HG03342 (cell line): ENCODE results near the gene BCAP31.
"Not testable (repeated sequence)": the region's sequence is repeated elsewhere in the genome, so short reads cannot be mapped to it uniquely, and the experiment has no call there.

ENCODE experiments used
- ATAC-seq: cut with Tn5 transposase; IDR thresholded peaks from one replicate; pipeline ENCODE4 v1.9.1; 2021; ENCODE audit warnings: mild to moderate bottlenecking, moderate library complexity; ENCODE audit not compliant: unreplicated experiment

The BCAP31 gene

DNA sequence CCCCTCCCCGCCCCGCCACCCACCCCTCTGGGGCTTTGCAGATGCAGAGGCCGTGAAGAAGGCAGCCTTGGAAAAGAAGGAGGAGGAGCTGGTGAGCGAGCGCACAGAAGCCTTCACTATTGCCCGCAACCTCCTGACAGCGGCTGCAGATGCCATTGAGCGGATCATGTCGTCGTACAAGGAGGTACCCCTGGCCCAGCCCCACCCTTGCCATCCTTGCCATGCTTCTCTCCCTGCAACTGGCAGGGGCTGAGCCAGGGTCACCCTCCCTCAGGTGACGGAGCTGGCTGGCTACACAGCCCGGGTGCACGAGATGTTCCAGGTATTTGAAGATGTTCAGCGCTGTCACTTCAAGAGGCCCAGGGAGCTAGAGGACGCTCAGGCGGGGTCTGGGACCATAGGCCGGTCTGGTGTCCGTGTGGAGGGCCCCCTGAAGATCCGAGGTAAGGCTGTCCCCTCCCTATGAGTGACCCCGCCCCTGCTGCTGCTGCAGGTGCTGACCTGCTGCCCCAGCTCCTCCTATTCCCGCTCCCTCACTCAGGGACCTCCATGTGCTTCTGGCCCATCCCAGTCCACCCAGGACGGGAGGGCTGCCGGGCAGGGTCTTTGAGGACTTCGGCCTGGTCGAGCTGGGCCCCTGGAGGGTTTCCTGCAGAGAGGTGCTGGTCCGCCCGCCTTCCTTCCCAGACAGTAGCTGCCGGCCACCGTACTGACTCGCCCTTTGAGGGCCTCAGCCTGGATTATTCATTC lies 12.1 kb upstream of the BCAP31 start:
- no peak for ATAC-seq

DNA sequence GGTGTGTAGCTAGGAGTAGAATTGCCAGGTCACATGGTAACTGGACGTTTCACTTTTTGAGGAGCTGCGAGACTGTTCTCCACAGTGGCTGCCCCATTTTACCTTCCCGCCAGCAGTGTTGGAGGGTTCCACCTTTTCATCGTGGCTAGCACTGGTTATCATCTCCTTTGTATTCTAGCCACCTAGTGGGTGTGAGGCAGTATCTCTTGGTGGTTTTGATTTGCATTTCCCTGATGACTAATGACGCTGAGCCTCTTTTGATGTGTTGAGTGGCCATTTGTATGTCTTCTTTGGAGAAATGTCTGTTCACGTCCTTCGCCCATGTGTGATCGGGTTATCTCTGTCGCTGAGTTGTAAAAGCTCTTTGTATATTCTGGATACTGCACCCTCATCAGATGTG lies 11.1 kb upstream of the BCAP31 start:
- no peak for ATAC-seq

- no peak for ATAC-seq
Measured at GRCh38 chrX:153734871-153735270, 10.7 kb upstream of the BCAP31 start.

GRCh38 chrX:153733651-153734240 lies 9.6 kb upstream of the BCAP31 start:
- ATAC-seq = no peak

DNA sequence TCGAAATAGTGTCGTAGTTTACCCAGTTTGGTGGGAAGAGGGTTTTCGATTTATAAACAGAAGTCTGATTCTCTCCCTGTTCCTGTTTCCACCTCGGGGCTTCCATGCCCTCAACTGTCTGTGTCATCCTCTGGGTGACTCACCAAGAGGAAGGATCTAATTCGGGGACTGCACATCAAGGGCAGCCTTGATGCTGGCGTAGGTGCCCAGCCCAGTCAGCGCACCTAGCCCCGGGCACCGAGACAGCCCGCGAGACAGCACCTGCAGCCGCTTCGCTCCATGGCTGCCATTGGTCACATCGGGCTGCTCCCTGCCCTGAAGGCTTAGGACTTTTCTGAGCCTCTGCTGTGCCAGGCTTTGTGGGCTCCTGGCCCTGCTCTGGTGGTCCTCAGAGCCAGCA lies 8.2 kb upstream of the BCAP31 start:
- no peak for ATAC-seq

- no peak for ATAC-seq
Measured at GRCh38 chrX:153731845-153732215, 7.6 kb upstream of the BCAP31 start.

- ATAC-seq = no peak
Measured at GRCh38 chrX:153731117-153731844, 7.1 kb upstream of the BCAP31 start.

DNA sequence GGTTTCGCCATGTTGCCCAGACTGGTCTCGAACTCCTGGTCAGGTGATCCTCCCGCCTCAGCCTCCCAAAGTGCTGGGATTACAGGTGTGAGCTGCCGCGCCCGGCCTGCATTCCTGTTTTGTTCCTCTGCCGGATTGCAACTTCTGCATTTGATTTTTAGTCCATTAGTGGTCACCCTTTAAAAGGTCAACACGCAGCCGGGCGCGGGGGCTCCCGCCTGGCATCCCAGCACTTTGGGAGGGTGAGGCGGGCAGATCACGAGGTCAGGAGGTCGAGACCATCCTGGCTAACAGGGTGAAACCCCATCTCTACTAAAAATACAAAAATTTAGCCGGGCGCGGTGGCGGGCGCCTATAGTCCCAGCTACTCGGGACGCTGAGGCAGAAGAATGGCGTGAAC lies 5.9 kb upstream of the BCAP31 start:
- not testable (repeated sequence) for ATAC-seq

- ATAC-seq = no peak
Measured at GRCh38 chrX:153728951-153729631, 4.9 kb upstream of the BCAP31 start.

DNA sequence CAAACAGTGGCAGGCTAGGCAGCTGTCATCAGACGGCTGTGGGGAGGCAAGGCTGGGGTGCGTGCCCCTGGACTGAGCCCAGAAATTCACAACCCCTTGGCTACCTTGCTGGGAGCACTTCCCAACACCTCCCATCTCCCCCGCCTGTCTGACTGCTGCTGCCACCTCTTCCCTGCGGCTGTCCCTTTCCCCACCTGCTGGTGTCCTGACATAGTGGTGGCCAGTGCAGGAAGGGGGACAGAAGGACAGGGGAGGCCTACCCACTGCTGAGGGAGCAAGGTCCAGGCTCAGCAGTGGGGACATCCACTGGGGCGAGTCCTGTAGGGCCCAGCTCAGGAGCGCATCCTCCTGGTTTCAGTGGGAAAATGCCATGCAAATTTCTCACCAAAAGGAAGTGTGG lies 3.9 kb upstream of the BCAP31 start:
- ATAC-seq = no peak

GRCh38 chrX:153727123-153727931 lies 3.1 kb upstream of the BCAP31 start:
- ATAC-seq = no peak

GRCh38 chrX:153726286-153727122 lies 2.3 kb upstream of the BCAP31 start:
- ATAC-seq = peak; percentile 52

- no peak for ATAC-seq
Measured at GRCh38 chrX:153725832-153726285, 1.7 kb upstream of the BCAP31 start.

DNA sequence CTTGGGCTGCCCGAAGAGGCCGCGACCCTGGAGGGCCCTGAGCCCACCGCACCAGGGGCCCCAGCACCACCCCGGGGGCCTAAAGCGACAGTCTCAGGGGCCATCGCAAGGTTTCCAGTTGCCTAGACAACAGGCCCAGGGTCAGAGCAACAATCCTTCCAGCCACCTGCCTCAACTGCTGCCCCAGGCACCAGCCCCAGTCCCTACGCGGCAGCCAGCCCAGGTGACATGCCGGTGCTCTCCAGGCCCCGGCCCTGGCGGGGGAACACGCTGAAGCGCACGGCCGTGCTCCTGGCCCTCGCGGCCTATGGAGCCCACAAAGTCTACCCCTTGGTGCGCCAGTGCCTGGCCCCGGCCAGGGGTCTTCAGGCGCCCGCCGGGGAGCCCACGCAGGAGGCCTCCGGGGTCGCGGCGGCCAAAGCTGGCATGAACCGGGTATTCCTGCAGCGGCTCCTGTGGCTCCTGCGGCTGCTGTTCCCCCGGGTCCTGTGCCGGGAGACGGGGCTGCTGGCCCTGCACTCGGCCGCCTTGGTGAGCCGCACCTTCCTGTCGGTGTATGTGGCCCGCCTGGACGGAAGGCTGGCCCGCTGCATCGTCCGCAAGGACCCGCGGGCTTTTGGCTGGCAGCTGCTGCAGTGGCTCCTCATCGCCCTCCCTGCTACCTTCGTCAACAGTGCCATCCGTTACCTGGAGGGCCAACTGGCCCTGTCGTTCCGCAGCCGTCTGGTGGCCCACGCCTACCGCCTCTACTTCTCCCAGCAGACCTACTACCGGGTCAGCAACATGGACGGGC lies 1.0 kb upstream of the BCAP31 start:
- ATAC-seq = peak; percentile 5

- peak; percentile 22 for ATAC-seq
Measured at GRCh38 chrX:153723351-153724251, 586 bp downstream of the BCAP31 start.

DNA sequence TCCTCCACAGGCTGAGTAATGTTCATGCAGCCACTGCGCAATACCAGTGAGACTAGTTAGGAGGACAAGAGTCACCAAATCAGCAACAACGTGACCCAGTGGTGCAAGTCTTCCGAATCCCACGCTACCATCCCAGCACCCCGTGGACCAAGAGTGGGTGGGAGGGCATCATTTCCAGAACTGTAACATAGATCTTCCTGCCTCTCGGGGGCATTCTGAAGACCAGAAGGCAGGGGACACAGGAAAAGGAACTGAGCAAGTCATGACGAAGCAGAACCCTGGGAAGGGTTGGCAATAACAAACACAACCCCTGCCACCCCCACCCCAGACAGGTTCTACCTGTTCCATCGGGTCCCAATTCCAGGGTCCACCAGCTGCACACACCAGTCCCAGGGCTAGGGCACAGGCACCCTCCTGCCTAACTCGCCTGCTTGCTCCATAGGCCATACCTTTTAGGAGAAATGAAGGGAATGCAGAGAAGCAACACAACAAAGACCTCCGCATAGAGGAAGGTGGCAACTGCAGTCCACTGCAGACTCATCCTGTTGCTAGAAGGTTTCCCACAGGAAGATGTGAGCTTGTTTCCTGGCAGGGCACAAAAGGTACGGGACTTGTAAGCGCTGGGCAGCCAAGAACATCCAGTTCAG lies 1.4 kb downstream of the BCAP31 start:
- ATAC-seq = no peak

GRCh38 chrX:153719701-153720100 lies 4.5 kb downstream of the BCAP31 start:
- ATAC-seq = no peak
